ENCODE measurements around the gene FANCF. TPM values are rescaled to one million over a fixed set of nuclear protein-coding genes. Genes with fewer than 3 reads are reported as not detected.
A peak's percentile ranks its signal among the peaks of the same experiment; 100 is the strongest.

Gene FANCF, protein sequence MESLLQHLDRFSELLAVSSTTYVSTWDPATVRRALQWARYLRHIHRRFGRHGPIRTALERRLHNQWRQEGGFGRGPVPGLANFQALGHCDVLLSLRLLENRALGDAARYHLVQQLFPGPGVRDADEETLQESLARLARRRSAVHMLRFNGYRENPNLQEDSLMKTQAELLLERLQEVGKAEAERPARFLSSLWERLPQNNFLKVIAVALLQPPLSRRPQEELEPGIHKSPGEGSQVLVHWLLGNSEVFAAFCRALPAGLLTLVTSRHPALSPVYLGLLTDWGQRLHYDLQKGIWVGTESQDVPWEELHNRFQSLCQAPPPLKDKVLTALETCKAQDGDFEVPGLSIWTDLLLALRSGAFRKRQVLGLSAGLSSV
- 17.2 and 19.1 TPM in 2 replicates for total RNA-seq

DNA sequence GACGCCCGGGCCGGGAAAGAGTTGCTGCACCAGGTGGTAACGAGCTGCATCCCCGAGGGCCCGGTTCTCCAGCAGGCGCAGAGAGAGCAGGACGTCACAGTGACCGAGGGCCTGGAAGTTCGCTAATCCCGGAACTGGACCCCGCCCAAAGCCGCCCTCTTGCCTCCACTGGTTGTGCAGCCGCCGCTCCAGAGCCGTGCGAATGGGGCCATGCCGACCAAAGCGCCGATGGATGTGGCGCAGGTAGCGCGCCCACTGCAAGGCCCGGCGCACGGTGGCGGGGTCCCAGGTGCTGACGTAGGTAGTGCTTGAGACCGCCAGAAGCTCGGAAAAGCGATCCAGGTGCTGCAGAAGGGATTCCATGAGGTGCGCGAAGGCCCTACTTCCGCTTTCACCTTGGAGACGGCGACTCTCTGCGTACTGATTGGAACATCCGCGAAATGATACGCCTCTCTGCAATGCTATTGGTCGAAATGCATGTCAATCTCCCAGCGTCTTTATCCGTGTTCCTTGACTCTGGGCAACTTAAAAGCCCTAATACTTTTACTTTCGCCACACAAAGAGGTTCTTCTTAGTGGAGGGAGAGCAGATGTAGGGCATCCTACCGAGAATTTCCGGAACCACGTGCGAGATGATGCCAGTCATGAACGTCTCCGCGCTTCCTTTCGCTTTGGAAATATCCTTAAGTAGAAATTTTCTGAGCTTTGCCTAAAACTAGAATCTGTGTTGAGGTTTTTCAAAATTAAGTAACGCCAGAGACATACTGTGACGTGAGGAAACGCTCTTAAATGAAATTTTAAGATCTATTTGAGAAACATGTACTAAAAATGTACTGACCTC, at the start of gene FANCF:
Gene FANCF (minus strand): TSS at position 376 of the 840 bp plus-strand sequence. CDS start 13 bp downstream, at position 363.
- H3K4me3 Mint-ChIP-seq: peak within 1 kb of the TSS; percentile 99
- intact Hi-C loops (cut with micrococcal nuclease): loop anchor here (1.0 to 5.0 kb wide), 4 partner anchors 31 to 204 kb away; partner anchors contain the start of gene SVIP
- DNase-seq: peak; percentile 98

DNA sequence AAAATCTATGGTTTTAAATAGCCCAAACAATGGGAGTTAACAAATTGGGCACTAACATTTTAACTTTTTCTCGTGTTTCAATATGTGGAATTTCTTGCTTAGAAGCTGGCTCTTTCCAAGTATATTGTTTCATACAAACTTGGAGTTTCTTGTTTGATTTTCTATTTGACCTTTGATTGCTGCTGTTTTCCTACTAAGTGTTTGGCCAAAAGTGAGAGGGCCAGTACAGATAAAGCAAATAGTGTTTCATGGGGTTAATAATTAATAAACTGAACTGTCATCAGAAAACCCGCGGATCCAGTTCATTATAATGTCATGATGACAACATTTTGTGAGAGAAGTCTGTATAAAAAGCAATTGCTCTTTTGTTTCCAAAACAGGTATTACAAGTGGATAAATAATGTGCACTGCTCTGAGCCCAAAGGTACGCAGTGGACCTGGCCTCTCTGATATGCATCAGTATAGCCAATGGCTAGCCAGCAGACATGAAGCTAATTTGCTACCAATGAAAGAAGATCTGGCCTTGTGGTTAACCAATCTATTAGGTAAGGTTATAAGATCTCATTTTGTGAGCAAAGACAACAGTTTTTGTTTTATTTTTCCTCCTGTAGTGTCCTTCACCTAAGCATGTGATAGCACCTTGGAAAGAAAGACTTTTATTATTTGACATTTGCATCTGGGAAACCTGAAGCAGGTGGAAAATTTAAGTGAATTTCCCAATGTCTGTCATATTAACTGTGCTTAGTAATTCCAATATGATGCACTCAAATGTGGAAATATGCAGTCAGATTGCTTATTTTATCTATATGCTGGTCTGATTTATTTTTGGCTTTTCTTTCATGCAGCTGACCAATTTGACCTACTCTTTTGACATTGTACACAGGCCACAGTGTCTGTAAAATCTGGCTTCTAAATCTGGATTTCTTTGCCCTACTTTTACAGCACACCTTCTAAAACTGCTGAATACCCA, 49.1 kb upstream of the FANCF start:
- no peaks in the 10 kb centered on the region for H3K4me1 Mint-ChIP-seq
- intact Hi-C loops (cut with micrococcal nuclease): no loop called here

More for the DNA sequence above, at the start of gene FANCF:
- H3K27me3 Mint-ChIP-seq: no peaks in the 10 kb centered on the region
- no peaks in the 10 kb centered on the region for H3K9me3 Mint-ChIP-seq
- H3K27ac Mint-ChIP-seq: peak within 1 kb of the TSS; percentile 99
- peaks cover 29% of the 10 kb centered on the region for H3K36me3 Mint-ChIP-seq (ENCODE audit: low read depth)
- H3K4me1 Mint-ChIP-seq: peaks cover 23% of the 10 kb centered on the region

GRCh38 chr11:22671751-22672150, 46.1 kb upstream of the FANCF start:
- no peak overlapping the region for H3K4me3 Mint-ChIP-seq
- no peaks in the 10 kb centered on the region for H3K36me3 Mint-ChIP-seq (ENCODE audit: low read depth)

More for the DNA sequence above, 49.1 kb upstream of the FANCF start:
- Mint-ChIP-seq H3K27ac (no peak overlapping the region), H3K9me3 (no peaks in the 10 kb centered on the region), H3K27me3 (peaks cover 22% of the 10 kb centered on the region), H3K36me3 (ENCODE audit: low read depth) (no peaks in the 10 kb centered on the region), H3K4me3 (no peak overlapping the region)
- no peak for DNase-seq

DNA sequence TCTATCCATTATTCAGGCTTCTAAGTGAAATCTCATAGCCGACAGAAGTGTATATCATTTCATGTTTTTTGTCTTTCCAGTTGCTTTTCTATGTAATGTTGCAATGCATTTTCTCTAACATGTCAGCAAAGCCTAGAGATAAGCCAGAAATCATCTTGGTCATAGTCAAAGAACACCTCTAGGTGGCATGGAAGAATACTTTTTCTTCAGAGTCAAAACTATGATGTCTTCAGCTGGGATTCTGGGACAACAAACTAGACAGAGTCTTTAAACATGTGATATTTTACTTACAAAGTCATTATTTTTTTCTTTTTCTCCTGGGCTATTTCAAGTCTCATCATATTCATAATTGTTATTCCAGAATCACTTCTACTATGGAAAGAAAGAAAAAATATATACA, 45.2 kb upstream of the FANCF start:
- no peaks in the 10 kb centered on the region for H3K36me3 Mint-ChIP-seq (ENCODE audit: low read depth)
- no peaks in the 10 kb centered on the region for H3K9me3 Mint-ChIP-seq
- no peak overlapping the region for H3K27ac Mint-ChIP-seq
- DNase-seq: no peak
- H3K4me1 Mint-ChIP-seq: peaks cover 12% of the 10 kb centered on the region
- no peak overlapping the region for H3K4me3 Mint-ChIP-seq
- intact Hi-C loops (cut with micrococcal nuclease): loop anchor here (1.0 to 2.0 kb wide), 2 partner anchors 59 to 116 kb away; no protein-coding TSS in a partner anchor
- H3K27me3 Mint-ChIP-seq: peaks cover 42% of the 10 kb centered on the region

More at GRCh38 chr11:22671751-22672150, 46.1 kb upstream of the FANCF start:
- H3K27ac Mint-ChIP-seq: no peak overlapping the region
- intact Hi-C loops (cut with micrococcal nuclease): loop anchor here (2.0 kb wide), 1 partner anchor 115 kb away; no protein-coding TSS in a partner anchor
- no peaks in the 10 kb centered on the region for H3K9me3 Mint-ChIP-seq
- H3K4me1 Mint-ChIP-seq: peaks cover 5% of the 10 kb centered on the region
- DNase-seq: no peak
- H3K27me3 Mint-ChIP-seq: peaks cover 36% of the 10 kb centered on the region

GRCh38 chr11:22669368-22669767, 43.7 kb upstream of the FANCF start:
- intact Hi-C loops (cut with micrococcal nuclease): loop anchor here (5.0 kb wide), 1 partner anchor 33 kb away; no protein-coding TSS in a partner anchor
- H3K27me3 Mint-ChIP-seq: peaks cover 48% of the 10 kb centered on the region
- no peak overlapping the region for H3K27ac Mint-ChIP-seq
- H3K9me3 Mint-ChIP-seq: no peaks in the 10 kb centered on the region
- H3K36me3 Mint-ChIP-seq (ENCODE audit: low read depth): no peaks in the 10 kb centered on the region
- peaks cover 12% of the 10 kb centered on the region for H3K4me1 Mint-ChIP-seq
- no peak for DNase-seq
- no peak overlapping the region for H3K4me3 Mint-ChIP-seq

DNA sequence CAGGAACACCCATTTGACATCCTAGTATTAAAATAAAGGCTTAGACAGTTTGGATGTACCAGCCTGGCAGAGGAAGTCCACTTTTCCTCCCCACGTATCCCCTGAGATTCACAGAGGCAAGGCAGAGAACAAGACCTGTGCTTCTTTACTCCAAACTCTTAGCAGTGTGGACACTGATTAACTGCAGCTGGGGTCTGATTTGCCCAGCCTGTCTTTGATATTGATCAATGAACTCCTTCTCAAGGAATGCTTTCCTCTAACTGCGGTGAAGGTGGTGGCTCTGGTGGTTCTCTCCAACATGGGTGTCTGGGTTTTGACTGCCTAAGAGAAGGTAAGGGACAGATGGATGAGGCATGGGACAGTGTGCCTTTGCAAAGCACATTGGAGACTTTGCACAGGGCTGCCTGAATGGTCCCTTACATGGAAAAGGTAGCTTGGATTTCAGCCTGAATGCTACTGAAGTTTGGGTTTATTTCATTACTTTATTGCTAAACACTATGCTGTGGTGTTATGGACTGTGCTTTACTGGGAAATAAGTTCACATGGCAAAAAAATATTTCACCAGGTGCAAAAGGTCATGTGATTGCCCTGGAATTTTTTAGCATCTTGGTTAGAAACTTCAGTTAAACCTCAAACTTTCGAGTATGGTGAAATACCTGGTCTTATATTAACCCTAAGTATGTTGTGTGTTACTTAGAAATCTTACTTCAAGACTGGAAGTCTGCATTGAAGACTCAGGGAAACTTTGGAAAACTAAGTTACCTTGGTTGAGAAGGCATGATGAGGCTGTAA, 42.6 kb upstream of the FANCF start:
- H3K4me1 Mint-ChIP-seq: peaks cover 12% of the 10 kb centered on the region

GRCh38 chr11:22666688-22667439, 41.2 kb upstream of the FANCF start:
- H3K27ac Mint-ChIP-seq: no peak overlapping the region
- no peaks in the 10 kb centered on the region for H3K9me3 Mint-ChIP-seq
- DNase-seq: peak; percentile 61
- peaks cover 46% of the 10 kb centered on the region for H3K27me3 Mint-ChIP-seq
- no peaks in the 10 kb centered on the region for H3K36me3 Mint-ChIP-seq (ENCODE audit: low read depth)
- H3K4me1 Mint-ChIP-seq: peaks cover 12% of the 10 kb centered on the region
- intact Hi-C loops (cut with micrococcal nuclease): loop anchor here (5.0 kb wide), 1 partner anchor 35 kb away; no protein-coding TSS in a partner anchor
- H3K4me3 Mint-ChIP-seq: peak overlapping the region; percentile 84

More for the DNA sequence above, 42.6 kb upstream of the FANCF start:
- Mint-ChIP-seq H3K9me3 (no peaks in the 10 kb centered on the region), H3K36me3 (ENCODE audit: low read depth) (no peaks in the 10 kb centered on the region), H3K27ac (no peak overlapping the region), H3K27me3 (peaks cover 48% of the 10 kb centered on the region), H3K4me3 (no peak overlapping the region)
- intact Hi-C loops (cut with micrococcal nuclease): loop anchor here (5.0 kb wide), 1 partner anchor 34 kb away; no protein-coding TSS in a partner anchor
- DNase-seq: no peak

DNA sequence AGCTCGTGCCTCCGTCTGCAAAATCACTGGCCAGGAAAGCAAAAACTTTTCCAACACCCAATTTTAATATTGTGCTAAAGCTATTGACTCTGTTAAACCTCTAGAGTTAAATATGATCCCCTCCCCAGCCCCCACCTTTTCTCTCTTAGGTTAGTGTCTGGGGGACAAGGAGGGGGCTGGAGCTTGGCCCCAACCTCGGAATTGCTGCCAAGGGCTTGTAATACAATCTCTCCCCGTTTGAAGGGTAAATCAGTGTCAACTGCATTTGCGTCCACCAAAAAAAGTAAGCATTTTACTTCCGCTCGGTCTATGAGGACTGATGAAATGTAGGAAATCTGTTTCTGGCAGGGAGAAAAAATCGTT, 40.7 kb upstream of the FANCF start, which contains the start of gene GAS2:
Gene GAS2 (plus strand): TSS at position 287 of the 363 bp plus-strand sequence. CDS start 8,259 bp downstream, outside the sequence.
- intact Hi-C loops (cut with micrococcal nuclease): loop anchor here (5.0 kb wide), 1 partner anchor 36 kb away; no protein-coding TSS in a partner anchor
- Mint-ChIP-seq H3K9me3 (no peaks in the 10 kb centered on the region), H3K27ac (no peak within 1 kb of the TSS), H3K4me3 (peak within 1 kb of the TSS; percentile 84), H3K4me1 (peaks cover 12% of the 10 kb centered on the region), H3K27me3 (peaks cover 47% of the 10 kb centered on the region), H3K36me3 (ENCODE audit: low read depth) (no peaks in the 10 kb centered on the region)
- no peak for DNase-seq

DNA sequence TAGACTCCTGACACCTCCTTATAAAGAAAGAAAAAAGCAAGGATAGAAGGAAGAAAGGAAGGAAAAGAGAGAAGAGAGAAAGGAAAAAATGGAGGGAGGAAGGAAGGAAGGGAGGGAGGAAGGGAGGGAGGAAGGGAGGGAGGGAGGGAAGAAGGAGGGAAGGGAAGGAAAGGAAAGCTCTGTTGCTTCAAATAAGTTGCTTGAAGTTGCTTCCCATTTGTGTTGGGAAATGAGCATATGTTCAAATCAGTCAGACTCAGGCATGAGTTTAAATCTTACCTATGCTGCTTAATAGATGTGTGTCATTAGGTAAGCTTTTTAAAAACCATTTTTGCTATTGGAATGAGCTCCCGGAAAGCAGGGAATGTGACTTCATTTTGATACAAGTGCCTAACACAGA, 34.2 kb upstream of the FANCF start:
- H3K27me3 Mint-ChIP-seq: peaks cover 16% of the 10 kb centered on the region

GRCh38 chr11:22657101-22657694, 31.6 kb upstream of the FANCF start:
- Mint-ChIP-seq H3K4me1 (peaks cover 14% of the 10 kb centered on the region), H3K27ac (peak overlapping the region; percentile 6), H3K4me3 (peak overlapping the region; percentile 10), H3K36me3 (ENCODE audit: low read depth) (no peaks in the 10 kb centered on the region), H3K27me3 (peaks cover 13% of the 10 kb centered on the region), H3K9me3 (no peaks in the 10 kb centered on the region)
- peak; percentile 69 for DNase-seq
- intact Hi-C loops (cut with micrococcal nuclease): loop anchor here (2.0 kb wide), 1 partner anchor 32 kb away; the partner anchor contains the start of gene FANCF

More for the DNA sequence above, 34.2 kb upstream of the FANCF start:
- H3K4me1 Mint-ChIP-seq: peaks cover 14% of the 10 kb centered on the region
- DNase-seq: no peak
- intact Hi-C loops (cut with micrococcal nuclease): no loop called here
- no peak overlapping the region for H3K27ac Mint-ChIP-seq
- no peak overlapping the region for H3K4me3 Mint-ChIP-seq
- no peaks in the 10 kb centered on the region for H3K36me3 Mint-ChIP-seq (ENCODE audit: low read depth)
- H3K9me3 Mint-ChIP-seq: no peaks in the 10 kb centered on the region

- H3K4me1 Mint-ChIP-seq: peaks cover 14% of the 10 kb centered on the region
- no peak overlapping the region for H3K4me3 Mint-ChIP-seq
- no peaks in the 10 kb centered on the region for H3K9me3 Mint-ChIP-seq
- peaks cover 11% of the 10 kb centered on the region for H3K27me3 Mint-ChIP-seq
- no peaks in the 10 kb centered on the region for H3K36me3 Mint-ChIP-seq (ENCODE audit: low read depth)
- no peak for DNase-seq
- intact Hi-C loops (cut with micrococcal nuclease): loop anchor here (2.0 kb wide), 1 partner anchor 31 kb away; the partner anchor contains the start of gene FANCF
- no peak overlapping the region for H3K27ac Mint-ChIP-seq
Observed at GRCh38 chr11:22656130-22656529, 30.5 kb upstream of the FANCF start.
